PC-9 (cell line): ENCODE results near the gene HS6ST3.

Experiments
- CTCF ChIP-seq: fragments of 200-600 bp; sonication (generic); conservative IDR thresholded peaks from 2 replicates; pipeline ENCODE4 v1.6.1; 2017; ENCODE audit warnings: mixed run types, antibody characterized with exemption, mild to moderate bottlenecking, moderate library complexity
- EZH2 ChIP-seq: fragments of 200-600 bp; sonication (generic); IDR thresholded peaks from 2 replicates; pipeline ENCODE4 v1.8.0; 2017; ENCODE audit warnings: antibody characterized with exemption, low read depth

- TF ChIP-seq CTCF (no peak), EZH2 (no peak)
Observed at GRCh38 chr13:96284971-96285370, 195.1 kb downstream of the HS6ST3 start.
